Glutamatergic neuron (in vitro differentiated cells): ENCODE results near the gene GNLY. TPM values are rescaled to one million over a fixed set of nuclear protein-coding genes. Genes with fewer than 3 reads are reported as not detected.

Experiments used
- DNase-seq: peaks from one replicate; pipeline ENCODE4 v3.0.0; 2022
- H3K27ac Mint-ChIP-seq: one replicate; pipeline ENCODE4 v1.8.0; 2020; ENCODE audit warnings: mild to moderate bottlenecking, mixed read lengths, inconsistent platforms; ENCODE audit not compliant: unreplicated experiment
- H3K27me3 Mint-ChIP-seq: one replicate; pipeline ENCODE4 v1.8.0; 2020; ENCODE audit warnings: mild to moderate bottlenecking, moderate library complexity, mixed read lengths, inconsistent platforms; ENCODE audit not compliant: unreplicated experiment
- H3K36me3 Mint-ChIP-seq: one replicate; pipeline ENCODE4 v1.8.0; 2020; ENCODE audit warnings: mild to moderate bottlenecking, mixed read lengths, inconsistent platforms; ENCODE audit not compliant: unreplicated experiment
- H3K4me1 Mint-ChIP-seq: one replicate; pipeline ENCODE4 v1.8.0; 2020; ENCODE audit warnings: mild to moderate bottlenecking, low read depth, mixed read lengths, inconsistent platforms; ENCODE audit not compliant: unreplicated experiment
- H3K4me3 Mint-ChIP-seq: one replicate; pipeline ENCODE4 v1.8.0; 2020; ENCODE audit warnings: mild to moderate bottlenecking, mixed read lengths, inconsistent platforms; ENCODE audit not compliant: unreplicated experiment
- H3K9me3 Mint-ChIP-seq: one replicate; pipeline ENCODE4 v1.8.0; 2020; ENCODE audit warnings: mild to moderate bottlenecking, moderate library complexity, mixed read lengths, inconsistent platforms; ENCODE audit not compliant: unreplicated experiment
- CTCF ChIP-seq: fragments of 200-600 bp; sonication (generic); IDR thresholded peaks from one replicate; pipeline ENCODE4 v1.5.0; 2021; ENCODE audit not compliant: partially characterized antibody, unreplicated experiment
- total RNA-seq: library from RNA; stranded (reverse); fragmentation: NEBNext Ultra II Directional; extraction: Animal tissue kit (Norgen Biotek cat#: 25700); gene quantifications from one replicate; pipeline ENCODE4 v1.2.1, GENCODE V29; 2021; ENCODE audit not compliant: unreplicated experiment

Gene GNLY
- total RNA-seq, 1 donor from 2014 or later = not detected

GRCh38 chr2:85705680-85706039 lies 11.5 kb downstream of the GNLY start:
- no peaks in the 10 kb centered on the region for H3K4me1 Mint-ChIP-seq
- H3K27me3 Mint-ChIP-seq = no peaks in the 10 kb centered on the region
- H3K4me3 Mint-ChIP-seq = no peak overlapping the region
- no peak for DNase-seq
- no peak overlapping the region for H3K27ac Mint-ChIP-seq
- TF ChIP-seq CTCF = no peak
- no peaks in the 10 kb centered on the region for H3K9me3 Mint-ChIP-seq
- no peaks in the 10 kb centered on the region for H3K36me3 Mint-ChIP-seq

- DNase-seq = no peak
- no peak overlapping the region for H3K27ac Mint-ChIP-seq
- H3K9me3 Mint-ChIP-seq = no peaks in the 10 kb centered on the region
- no peaks in the 10 kb centered on the region for H3K27me3 Mint-ChIP-seq
- no peak for TF ChIP-seq CTCF
- no peaks in the 10 kb centered on the region for H3K4me1 Mint-ChIP-seq
- H3K36me3 Mint-ChIP-seq = no peaks in the 10 kb centered on the region
- H3K4me3 Mint-ChIP-seq = no peak overlapping the region
These were observed 11.9 kb downstream of the GNLY start for GRCh38 chr2:85706063-85706462.

- H3K9me3 Mint-ChIP-seq = no peaks in the 10 kb centered on the region
- DNase-seq = no peak
- TF ChIP-seq CTCF = no peak
- no peak overlapping the region for H3K4me3 Mint-ChIP-seq
- no peaks in the 10 kb centered on the region for H3K27me3 Mint-ChIP-seq
- no peaks in the 10 kb centered on the region for H3K36me3 Mint-ChIP-seq
- no peaks in the 10 kb centered on the region for H3K4me1 Mint-ChIP-seq
- H3K27ac Mint-ChIP-seq = no peak overlapping the region
These were observed 12.6 kb downstream of the GNLY start for GRCh38 chr2:85706599-85707296.

GRCh38 chr2:85707304-85707703 lies 13.1 kb downstream of the GNLY start:
- H3K27ac Mint-ChIP-seq = no peak overlapping the region
- DNase-seq = no peak
- no peaks in the 10 kb centered on the region for H3K36me3 Mint-ChIP-seq
- H3K4me1 Mint-ChIP-seq = no peaks in the 10 kb centered on the region
- peak; percentile 89 for TF ChIP-seq CTCF
- no peak overlapping the region for H3K4me3 Mint-ChIP-seq
- H3K27me3 Mint-ChIP-seq = no peaks in the 10 kb centered on the region
- no peaks in the 10 kb centered on the region for H3K9me3 Mint-ChIP-seq

- H3K4me3 Mint-ChIP-seq = no peak overlapping the region
- no peaks in the 10 kb centered on the region for H3K4me1 Mint-ChIP-seq
- H3K36me3 Mint-ChIP-seq = no peaks in the 10 kb centered on the region
- H3K27ac Mint-ChIP-seq = no peak overlapping the region
- DNase-seq = no peak
- H3K9me3 Mint-ChIP-seq = peaks cover under 1% of the 10 kb centered on the region
- H3K27me3 Mint-ChIP-seq = no peaks in the 10 kb centered on the region
- no peak for TF ChIP-seq CTCF
These were observed 14.5 kb downstream of the GNLY start for GRCh38 chr2:85708641-85709040.
